ENCODE data around the gene ABLIM3. TPM values are rescaled to one million over a fixed set of nuclear protein-coding genes. Genes with fewer than 3 reads are reported as not detected.

ABLIM3 gene
- total RNA-seq, 1 donor from 2014 or later: 8.0 TPM

- Mint-ChIP-seq H3K36me3 (no peaks in the 10 kb centered on the region), H3K4me1 (ENCODE audit: unreplicated experiment) (peaks cover 4% of the 10 kb centered on the region), H3K27me3 (peaks cover 55% of the 10 kb centered on the region), H3K9me3 (no peaks in the 10 kb centered on the region), H3K27ac (peak overlapping the region; percentile 54), H3K4me3 (peak overlapping the region; percentile 59)
- no peak for DNase-seq (ENCODE audit: extremely low spot score, unreplicated experiment)
- TF ChIP-seq CTCF (conservative IDR thresholded peaks at IDR 0.05): no peak
Observed at GRCh38 chr5:149140197-149141002, 893 bp upstream of the ABLIM3 start.

- Mint-ChIP-seq H3K4me1 (ENCODE audit: unreplicated experiment) (peaks cover 4% of the 10 kb centered on the region), H3K27me3 (peaks cover 42% of the 10 kb centered on the region), H3K27ac (no peak overlapping the region)
Observed at GRCh38 chr5:149141957-149142851, 911 bp downstream of the ABLIM3 start.

GRCh38 chr5:149143470-149143869, 2.2 kb downstream of the ABLIM3 start:
- Mint-ChIP-seq H3K4me3 (no peak overlapping the region), H3K4me1 (ENCODE audit: unreplicated experiment) (peaks cover 4% of the 10 kb centered on the region), H3K9me3 (no peaks in the 10 kb centered on the region), H3K27me3 (peaks cover 32% of the 10 kb centered on the region), H3K27ac (peak overlapping the region; percentile 46), H3K36me3 (no peaks in the 10 kb centered on the region)
- DNase-seq (ENCODE audit: extremely low spot score, unreplicated experiment): no peak
- TF ChIP-seq CTCF (conservative IDR thresholded peaks at IDR 0.05): no peak

More at GRCh38 chr5:149141957-149142851, 911 bp downstream of the ABLIM3 start:
- Mint-ChIP-seq H3K4me3 (peak overlapping the region; percentile 84), H3K9me3 (no peaks in the 10 kb centered on the region), H3K36me3 (no peaks in the 10 kb centered on the region)
- DNase-seq (ENCODE audit: extremely low spot score, unreplicated experiment): no peak
- TF ChIP-seq CTCF (conservative IDR thresholded peaks at IDR 0.05): no peak

GRCh38 chr5:149144637-149145036, 3.3 kb downstream of the ABLIM3 start:
- Mint-ChIP-seq H3K27ac (no peak overlapping the region), H3K36me3 (no peaks in the 10 kb centered on the region), H3K4me1 (ENCODE audit: unreplicated experiment) (peaks cover 4% of the 10 kb centered on the region), H3K27me3 (peaks cover 31% of the 10 kb centered on the region), H3K4me3 (no peak overlapping the region), H3K9me3 (no peaks in the 10 kb centered on the region)
- no peak for DNase-seq (ENCODE audit: extremely low spot score, unreplicated experiment)
- no peak for TF ChIP-seq CTCF (conservative IDR thresholded peaks at IDR 0.05)

- H3K9me3 Mint-ChIP-seq: no peaks in the 10 kb centered on the region
- no peak for TF ChIP-seq CTCF (conservative IDR thresholded peaks at IDR 0.05)
- peaks cover 31% of the 10 kb centered on the region for H3K27me3 Mint-ChIP-seq
- H3K36me3 Mint-ChIP-seq: no peaks in the 10 kb centered on the region
- peaks cover 4% of the 10 kb centered on the region for H3K4me1 Mint-ChIP-seq (ENCODE audit: unreplicated experiment)
- H3K27ac Mint-ChIP-seq: no peak overlapping the region
- no peak for DNase-seq (ENCODE audit: extremely low spot score, unreplicated experiment)
- H3K4me3 Mint-ChIP-seq: no peak overlapping the region
Observed at GRCh38 chr5:149145138-149145537, 3.8 kb downstream of the ABLIM3 start.
